ENCODE measurements around the gene GRPEL2.
"Not testable (repeated sequence)": the region's sequence is repeated elsewhere in the genome, so short reads cannot be mapped to it uniquely, and the experiment has no call there.

The GRPEL2 gene

GRCh38 chr5:149397530-149397929 lies 52.2 kb downstream of the GRPEL2 start:
- TF ChIP-seq CTCF (IDR thresholded peaks at IDR 0.05; ENCODE audit: low read depth, low read length): no peak
- no peak overlapping the region for H3K4me3 ChIP-seq (ENCODE audit: low read depth, low read length)

GRCh38 chr5:149398747-149399266 lies 53.5 kb downstream of the GRPEL2 start:
- not testable (repeated sequence) for H3K4me3 ChIP-seq (ENCODE audit: low read depth, low read length)

DNA sequence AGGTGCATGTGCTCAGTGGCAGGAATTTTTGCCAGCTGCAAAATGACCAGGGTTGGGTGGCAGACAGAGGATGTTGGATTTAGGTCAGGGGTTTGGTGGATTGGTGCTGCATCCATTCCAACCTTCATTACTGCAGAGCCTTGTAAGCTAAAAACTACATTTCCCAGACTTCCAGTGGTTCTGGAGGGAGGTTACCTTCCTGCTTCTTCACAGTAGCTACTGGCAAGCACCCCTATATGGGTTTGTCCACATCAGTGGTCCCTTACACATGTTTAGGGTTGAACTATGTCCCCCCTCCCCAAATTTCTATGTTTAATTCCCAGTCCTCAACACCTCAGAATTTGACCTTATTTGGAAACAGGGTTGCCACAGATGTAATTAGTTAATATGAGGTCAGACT lies 54.5 kb downstream of the GRPEL2 start:
- no peak overlapping the region for H3K4me3 ChIP-seq (ENCODE audit: low read depth, low read length)
- TF ChIP-seq CTCF (IDR thresholded peaks at IDR 0.05; ENCODE audit: low read depth, low read length): no peak

DNA sequence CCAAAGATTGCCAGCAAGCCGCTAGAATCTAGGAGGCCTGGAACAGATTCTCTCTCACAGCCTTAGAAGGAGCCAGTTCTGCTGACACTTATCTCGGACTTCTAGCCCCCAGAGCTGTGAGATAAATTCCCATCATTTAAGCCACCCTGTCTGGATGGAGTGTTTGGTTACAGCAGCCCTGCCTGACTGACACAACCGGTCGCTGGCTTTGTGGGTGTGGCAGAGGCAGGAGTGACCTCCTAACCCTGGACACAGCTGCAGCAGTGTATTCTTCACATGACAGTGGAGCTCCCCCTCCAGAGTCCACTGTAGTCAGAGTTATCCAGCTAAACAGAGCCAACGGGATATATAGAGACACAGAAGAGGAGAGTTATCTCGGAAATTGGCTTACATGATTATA lies 55.0 kb downstream of the GRPEL2 start:
- TF ChIP-seq CTCF (IDR thresholded peaks at IDR 0.05; ENCODE audit: low read depth, low read length): no peak
- no peak overlapping the region for H3K4me3 ChIP-seq (ENCODE audit: low read depth, low read length)

GRCh38 chr5:149401051-149401450 lies 55.8 kb downstream of the GRPEL2 start:
- no peak for TF ChIP-seq CTCF (IDR thresholded peaks at IDR 0.05; ENCODE audit: low read depth, low read length)
- H3K4me3 ChIP-seq (ENCODE audit: low read depth, low read length): no peak overlapping the region

- H3K4me3 ChIP-seq (ENCODE audit: low read depth, low read length): no peak overlapping the region
- no peak for TF ChIP-seq CTCF (IDR thresholded peaks at IDR 0.05; ENCODE audit: low read depth, low read length)
These were observed 57.0 kb downstream of the GRPEL2 start for GRCh38 chr5:149402291-149402690.
